Measurements from ENCODE around the gene RNASE4.

- no peak for TF ChIP-seq CTCF (IDR thresholded peaks at IDR 0.05)
- TF ChIP-seq POLR2A (IDR thresholded peaks at IDR 0.05), result no peak
Observed at GRCh38 chr14:20683125-20683890, 1.1 kb upstream of the RNASE4 start.

Measured in prostate gland (tissue), 2 donors.